Renal pelvis (tissue), 4 donors: ENCODE measurements around the gene ELL2. TPM values are rescaled to one million over a fixed set of nuclear protein-coding genes. Genes with fewer than 3 reads are reported as not detected.
A peak's percentile ranks its signal among the peaks of the same experiment; 100 is the strongest.
"Not testable (repeated sequence)": the region's sequence is repeated elsewhere in the genome, so short reads cannot be mapped to it uniquely, and the experiment has no call there.

ENCODE experiments used
- DNase-seq: peaks from one replicate; pipeline ENCODE4 v3.0.0-alpha.2; 2013
- polyA plus RNA-seq, 3 donors: library from polyadenylated mRNA; unstranded; fragments of 120-200 nt; gene quantifications; one replicate each; pipeline ENCODE4 v1.2.1, GENCODE V29; 2013; ENCODE audit not compliant: insufficient read length in 3 of 3

ELL2 gene
- polyA plus RNA-seq, 3 donors, result 9.2 to 12.5 (median 11.1) TPM

DNA sequence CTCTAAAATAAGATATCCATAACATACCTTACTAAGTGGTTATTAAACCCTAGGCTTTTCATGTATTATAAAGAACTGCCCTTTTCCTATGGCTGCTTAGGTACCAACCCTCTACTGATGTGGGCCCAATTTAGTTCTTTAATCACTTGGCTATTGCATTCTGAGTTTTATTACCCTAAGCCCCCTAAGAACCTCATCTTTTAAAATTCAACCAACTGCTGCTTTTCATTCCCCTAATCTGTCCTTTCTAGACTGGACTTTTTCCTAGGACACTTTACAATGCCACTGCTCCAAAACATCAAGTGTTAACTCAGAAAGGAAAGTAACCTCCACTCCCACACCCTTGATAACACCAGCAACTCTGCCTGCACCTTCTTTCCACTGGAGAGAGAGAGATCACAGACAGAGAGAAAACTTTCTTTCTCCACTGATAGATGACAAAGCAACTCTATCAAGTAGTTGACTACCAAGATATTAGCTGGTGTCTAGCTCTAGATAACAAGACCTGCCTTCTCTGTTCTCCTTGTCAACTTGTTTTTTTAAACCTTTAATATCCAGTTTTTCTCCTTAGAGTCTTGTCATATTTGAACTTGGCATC, 27.3 kb downstream of the ELL2 start:
- no peak for DNase-seq

DNA sequence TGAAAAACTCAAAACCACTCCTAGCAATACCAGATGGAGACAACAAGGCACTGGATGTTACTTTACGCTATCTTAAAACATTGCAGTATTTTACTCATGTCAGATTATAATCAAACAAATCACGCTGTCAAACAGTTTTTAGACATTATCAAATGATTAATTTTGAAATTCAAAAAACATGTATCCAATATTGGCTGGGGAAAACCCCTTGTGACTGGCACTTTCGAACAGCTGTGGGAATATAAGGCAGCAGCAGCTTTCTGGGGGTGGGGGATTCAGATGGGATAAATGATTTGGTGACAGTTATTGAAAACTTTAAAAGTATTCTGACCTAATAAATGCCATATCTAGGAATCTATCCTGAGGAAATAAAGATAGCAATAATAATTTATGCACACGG, 28.7 kb downstream of the ELL2 start:
- DNase-seq, result no peak

DNA sequence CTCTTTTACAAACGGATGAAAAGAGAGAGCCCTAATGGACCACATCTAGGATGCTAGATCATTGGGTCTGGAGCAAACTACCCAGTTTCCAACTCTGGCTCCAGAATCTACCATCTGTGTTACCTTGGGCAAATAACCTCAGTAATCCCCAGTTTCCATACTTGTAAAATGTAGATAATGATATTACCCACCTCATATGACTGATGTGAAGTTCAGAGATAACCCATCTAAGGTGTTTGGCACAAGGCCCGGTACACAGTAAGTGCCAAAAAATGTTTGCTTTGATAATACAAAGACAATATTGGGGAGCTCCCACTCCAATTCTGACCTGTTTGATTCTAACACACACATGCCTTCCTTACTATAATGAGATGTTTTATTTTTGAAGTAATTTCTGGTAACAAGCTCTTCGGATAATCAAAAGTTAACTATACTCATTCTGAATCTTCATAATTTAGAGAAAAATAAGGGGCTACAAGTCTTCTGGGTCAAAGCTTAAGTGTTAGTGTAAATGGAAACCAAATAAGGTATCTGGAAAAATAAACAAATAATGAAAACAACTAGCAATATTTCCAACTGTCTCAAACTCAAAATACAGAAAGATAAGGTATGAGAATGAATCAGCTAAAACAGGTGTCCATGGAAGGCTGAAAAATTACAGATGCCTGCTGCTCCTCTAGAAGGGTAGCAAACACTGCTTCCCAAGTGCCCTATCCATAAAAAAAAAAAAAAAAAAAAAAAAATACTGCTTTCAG, 30.4 kb downstream of the ELL2 start:
- no peak for DNase-seq

DNA sequence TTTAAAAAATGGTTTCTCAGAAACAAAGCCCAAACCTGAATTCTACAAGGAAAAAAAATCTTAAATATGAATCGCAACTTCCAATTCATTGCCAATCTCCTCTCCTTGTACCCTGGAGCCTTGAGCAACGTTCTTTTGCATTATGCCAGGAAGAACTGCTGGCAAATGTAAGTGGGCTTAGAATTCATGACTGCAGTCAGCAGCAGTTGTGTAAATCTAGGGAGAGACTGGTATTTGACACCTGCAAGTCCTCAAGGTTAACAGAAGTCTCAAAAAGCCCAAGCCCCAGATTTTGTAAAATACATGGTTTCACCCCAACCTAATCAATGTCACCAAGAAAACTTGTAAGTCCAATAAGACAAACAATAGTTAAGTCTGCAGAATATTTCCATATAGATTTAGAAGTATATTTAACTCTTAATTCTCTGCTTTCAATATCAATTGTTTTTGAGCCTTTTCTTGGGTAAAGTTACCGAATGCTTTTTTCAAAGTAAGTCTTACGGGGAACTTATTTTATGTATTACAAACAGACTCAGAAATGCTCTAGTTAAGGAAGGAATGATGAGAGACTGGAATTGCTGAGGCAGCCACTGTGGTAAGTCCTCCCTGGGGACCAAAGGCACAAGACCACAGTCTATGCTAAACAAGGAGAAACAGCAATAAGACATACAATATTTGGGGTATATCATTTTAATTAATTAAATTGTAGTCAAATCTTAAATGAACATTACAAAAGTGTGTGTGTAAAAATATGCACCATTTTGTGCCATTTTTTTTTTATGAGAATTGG, 31.3 kb downstream of the ELL2 start:
- DNase-seq, result no peak

DNA sequence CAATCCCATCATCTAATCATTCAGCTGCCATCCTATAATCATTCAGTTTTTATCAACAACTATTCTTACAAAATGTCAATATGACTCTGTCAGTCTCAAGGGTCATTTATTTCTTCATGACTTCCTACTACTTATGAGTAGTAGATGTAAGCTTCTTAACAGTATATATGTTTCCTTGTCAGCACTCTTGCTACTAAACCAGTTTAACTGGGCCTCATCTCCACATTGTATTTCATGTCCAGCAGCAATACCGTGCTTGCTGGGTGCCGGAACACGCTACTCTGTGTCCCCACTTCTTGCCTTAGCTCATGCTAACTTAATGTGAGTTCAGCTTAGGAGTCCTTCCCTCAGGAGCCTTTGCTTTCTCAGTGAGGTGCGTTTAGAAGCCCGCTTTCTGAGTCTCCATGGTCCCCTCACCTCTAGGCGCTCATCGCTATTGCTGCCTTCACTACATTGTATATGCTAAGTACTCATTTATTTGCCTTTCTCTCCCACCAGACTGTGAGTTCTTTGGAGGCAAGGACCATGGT, 32.9 kb downstream of the ELL2 start:
- DNase-seq, result no peak

DNA sequence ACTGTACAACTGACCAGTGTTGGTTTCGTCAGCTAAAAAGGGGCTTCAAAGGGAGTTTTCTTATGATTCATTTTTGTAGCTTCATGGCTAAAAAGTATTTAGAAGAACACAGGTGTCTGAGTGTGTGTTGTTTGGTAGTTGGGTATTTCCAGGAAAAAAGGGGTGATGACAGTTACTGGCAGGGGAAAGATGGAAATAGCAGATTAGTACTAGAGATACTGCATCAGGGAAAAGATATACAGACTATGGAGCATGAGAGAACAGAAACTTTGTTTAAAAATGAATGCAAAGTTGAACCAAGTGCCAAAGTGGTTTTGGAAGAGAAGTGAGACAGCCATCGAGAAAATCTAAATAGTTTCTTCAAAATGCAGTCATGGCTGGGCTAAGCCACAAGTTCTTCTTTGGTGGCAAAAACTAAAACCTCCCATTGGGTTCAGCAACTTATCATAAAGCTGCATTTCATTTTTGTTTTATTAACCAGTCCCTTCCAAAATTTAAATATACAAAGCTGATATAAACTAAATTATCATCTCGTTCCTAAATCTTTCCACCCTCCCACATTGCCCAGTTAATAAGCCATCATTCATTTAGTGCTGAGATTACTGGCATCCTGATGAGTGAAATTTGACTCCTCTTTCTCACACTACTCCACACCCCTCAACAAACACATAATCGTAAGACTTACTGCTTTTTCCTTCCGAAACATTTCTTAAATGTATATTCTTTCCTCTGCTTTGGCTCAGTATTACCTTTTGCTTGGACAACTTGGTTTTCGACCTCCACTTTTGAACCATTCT, 33.5 kb downstream of the ELL2 start:
- DNase-seq, result no peak

DNA sequence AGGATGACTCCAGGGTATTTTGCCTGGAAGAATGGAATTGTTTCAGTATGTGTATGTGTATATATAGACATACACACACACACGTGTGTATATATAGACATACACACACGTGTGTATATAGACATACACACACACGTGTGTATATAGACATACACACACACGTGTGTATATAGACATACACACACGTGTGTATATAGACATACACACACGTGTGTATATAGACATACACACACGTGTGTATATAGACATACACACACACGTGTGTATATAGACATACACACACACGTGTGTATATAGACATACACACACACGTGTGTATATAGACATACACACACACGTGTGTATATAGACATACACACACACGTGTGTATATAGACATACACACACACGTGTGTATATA, 34.4 kb downstream of the ELL2 start:
- DNase-seq, result not testable (repeated sequence)

DNA sequence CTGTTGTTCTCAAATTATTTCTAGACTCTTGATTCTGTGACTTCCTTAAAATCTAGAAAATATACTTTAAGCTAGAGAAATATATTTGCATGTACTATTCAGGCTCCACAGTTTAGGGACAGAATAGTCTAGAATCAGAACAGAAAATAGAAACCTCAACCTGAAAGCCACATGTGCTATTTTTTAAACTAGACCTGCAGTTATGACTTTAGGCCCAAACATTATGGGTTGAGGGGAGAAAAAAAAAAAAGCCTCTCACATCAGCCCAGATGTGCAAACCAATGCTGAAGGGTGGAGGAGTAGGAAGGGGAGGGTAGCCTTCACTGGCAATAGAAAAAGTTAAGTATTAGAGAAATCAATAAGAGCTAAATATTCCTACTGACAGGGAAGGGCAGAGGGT, 35.7 kb downstream of the ELL2 start:
- DNase-seq, result no peak

DNA sequence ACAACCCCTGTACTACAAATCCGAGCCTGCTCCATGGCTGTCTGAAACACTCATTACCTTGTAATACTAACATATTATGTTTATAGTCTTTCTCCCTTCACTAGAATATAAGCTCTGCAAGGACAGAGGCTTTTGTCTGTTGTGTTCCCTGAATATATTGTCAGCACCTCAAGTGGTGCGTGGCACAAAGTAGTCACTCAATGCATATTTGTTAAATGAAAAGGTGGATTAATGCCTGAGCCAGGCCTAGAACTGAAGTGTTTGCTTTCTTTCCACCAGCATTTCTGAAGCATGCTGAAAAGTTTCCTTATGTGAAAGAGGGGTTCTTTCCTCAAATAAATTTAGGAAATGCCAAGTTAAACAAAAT, 36.3 kb downstream of the ELL2 start:
- no peak for DNase-seq

DNA sequence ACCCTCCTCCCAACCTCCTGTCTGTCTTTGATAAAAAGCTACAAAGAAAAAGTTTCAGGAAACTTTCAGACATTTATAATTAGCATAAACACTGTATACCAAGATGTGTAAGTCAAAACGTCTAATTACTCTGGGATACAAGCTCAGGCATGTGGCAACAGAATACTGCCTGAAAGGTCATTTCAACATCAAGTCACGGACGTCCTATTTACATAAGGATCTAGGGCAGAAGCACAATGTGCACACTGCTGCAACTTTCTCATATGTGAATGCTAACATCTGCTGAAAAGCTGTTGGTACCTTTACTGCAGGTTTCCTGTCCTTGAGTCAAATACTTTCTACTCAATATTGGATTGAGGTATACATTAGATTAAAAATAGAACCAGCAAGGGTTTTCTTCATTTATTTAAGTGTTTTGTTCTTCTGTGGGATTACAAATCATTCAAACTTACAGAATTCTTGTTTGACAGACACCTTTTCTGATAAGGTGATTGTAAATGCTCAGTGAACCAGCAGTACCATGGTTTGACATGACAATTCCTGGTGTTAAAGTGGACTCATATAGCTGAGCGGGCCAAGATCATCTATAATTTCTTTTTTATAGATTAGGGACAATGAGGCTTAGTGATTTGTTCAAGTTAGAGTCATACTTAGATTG, 36.8 kb downstream of the ELL2 start:
- no peak for DNase-seq

DNA sequence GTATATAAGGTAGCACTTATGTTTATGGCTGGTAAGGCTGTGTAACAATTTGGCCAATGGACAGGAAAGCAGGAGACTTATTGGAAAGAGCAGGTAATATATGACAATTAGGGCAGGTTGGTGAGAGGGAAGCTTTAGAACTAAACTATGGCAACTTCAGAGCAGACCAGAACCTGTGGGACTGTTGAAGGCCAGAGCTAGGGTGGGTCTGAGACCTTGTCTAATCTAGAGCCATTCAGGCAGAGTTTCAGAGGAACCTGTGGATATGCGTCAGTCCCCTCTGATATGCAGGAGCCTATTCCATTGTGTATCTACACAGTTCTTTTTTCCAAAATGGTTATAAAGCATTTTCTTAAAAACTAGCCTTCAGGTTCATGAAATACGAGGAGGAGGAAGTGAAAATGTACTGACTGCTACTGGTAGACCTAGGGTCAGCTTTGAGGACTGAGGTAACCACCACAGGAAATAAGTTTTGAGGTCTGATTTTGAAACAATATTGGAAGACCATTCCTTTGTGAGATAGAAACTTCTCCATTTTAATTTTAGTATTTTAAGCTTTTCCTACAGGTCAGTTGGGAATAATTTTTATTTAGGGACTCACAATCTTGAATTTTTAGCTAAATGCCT, 37.6 kb downstream of the ELL2 start:
- DNase-seq, result no peak

DNA sequence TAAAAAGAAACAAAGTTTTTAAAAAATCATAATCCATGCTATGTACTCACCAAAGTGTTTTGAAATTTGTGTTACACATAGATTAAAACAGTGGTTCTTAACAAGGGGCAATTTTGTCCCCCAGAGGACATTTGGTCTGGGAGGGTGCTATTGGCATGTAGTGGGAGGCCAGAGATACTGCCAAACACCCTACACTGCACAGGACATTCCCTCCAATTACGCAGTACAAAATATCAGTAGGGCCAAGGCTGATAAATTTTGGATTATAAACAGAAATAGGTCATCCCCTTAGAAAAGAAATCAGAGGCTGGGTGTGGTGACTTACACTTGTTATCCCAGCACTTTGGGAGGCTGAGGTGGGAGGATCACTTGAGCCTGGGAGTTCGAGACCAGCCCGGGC, 38.9 kb downstream of the ELL2 start:
- no peak for DNase-seq

DNA sequence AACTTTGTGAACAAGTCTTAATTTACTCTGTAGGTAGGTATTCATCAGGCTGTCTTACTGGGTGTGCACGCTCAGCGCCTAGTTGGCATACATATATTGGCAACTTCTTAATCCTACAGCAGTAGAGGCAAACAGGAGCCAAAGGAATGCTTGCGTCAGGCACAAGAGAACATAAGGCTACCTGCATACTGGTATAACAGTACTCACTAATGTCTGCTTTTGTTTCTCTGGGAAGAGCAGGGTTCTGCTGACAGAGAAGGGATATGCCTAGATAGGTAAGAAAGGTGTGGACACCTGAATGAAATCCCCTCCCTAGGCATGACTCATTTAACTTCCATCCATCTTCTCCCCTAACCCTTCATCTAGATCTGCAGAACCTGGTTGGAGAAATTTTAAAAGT, 40.1 kb downstream of the ELL2 start:
- DNase-seq, result no peak

DNA sequence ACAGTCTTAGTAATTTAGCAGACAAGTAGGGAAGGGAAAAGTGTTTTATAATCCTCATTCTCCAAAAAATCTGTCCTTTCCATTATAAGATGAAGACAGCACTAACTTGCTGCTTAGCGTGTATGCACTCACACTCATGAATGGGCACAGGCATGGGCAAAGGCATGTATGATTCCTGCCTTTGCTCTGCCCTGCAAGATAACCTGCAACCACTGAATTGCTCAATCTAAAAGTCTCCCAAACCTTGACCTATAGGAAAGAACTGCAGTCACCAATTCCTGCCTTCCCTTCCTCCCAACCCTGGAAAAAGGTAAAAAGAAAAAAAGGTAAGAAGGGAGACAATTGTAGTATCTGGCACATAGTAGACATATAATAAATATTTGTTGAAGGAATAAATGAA, 40.8 kb downstream of the ELL2 start:
- DNase-seq, result no peak

DNA sequence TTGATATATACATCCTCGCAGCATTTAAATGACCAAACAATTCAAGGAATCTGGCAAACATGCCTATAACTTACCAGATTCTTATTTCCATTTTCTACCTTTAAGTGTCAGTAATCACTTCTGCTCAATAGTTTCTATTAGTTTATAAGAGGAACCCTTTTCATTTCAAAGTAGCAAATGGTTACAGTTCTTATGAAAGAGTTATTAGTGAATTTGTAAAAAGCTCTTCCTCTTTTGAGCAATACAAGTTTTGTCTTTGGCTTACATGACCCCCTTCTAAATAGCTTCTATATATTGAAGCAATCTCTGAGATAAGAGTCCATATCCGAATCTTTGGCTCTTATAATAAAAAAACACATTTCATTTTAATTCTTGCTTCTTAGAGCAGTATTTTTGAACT, 42.0 kb downstream of the ELL2 start:
- no peak for DNase-seq

DNA sequence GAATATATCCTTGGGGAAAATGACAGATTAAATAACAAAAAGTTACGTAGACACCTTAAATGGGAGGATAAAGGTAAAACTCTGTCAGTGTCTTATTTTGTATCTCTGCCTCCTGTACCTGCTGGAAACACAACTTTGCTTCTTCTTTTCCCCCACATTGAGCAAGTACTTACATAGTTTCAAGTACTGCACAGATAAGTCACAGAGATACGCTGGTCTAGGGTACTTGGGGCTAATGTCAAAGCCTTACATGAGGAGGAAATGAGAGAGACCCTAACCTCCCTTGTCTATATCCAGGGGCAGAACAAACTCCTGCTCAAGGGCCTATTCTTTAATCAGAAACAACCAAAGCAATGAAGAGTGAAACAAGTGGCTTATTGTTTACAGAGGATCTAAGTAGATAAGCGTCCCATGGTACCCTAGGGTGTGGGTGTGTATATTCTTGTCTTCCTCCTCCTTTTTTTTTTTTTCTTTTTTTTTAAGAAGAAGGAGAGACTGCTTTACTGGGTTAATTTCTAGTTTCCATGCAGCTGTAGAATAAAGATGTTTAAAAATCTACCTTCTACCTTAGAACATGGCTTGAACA, 43.1 kb downstream of the ELL2 start:
- DNase-seq, result no peak

DNA sequence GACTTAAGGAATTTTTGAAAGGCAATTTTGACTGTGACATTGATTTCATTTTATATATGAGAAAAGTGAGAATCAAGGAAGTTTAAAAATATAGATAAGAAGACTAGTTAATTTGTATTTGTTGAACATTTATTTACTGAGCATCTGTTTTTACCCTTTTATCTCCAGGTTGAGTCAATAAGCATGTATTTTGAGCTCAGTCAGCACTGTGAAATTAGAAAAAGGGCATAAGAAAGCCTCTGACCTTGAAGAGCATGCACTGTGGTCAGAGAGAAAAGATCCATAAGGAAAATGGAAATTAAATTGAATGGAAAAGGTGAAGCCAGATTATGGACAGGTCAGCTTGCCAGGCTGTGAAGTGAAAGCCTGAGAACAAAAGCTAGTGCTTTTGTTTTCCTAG, 44.4 kb downstream of the ELL2 start:
- no peak for DNase-seq

DNA sequence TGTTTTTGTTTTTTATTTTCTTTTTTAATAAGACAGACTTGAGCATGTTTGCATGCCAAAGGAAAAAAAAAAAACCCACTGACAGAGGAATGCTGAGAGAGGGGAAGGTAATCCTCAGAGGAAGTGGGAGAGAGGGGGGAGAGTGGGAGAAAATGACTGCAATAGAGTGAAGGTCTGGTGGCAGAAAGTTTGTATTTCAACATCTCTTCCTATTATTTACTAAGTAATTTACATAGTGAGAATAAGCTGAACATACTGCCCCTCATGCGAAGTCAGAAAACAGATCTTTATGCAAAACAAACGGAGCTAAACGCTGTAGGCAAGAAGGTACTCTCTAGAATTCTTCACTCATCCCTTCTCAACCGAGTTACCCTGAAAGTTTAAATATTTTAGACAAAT, 45.0 kb downstream of the ELL2 start:
- no peak for DNase-seq

DNA sequence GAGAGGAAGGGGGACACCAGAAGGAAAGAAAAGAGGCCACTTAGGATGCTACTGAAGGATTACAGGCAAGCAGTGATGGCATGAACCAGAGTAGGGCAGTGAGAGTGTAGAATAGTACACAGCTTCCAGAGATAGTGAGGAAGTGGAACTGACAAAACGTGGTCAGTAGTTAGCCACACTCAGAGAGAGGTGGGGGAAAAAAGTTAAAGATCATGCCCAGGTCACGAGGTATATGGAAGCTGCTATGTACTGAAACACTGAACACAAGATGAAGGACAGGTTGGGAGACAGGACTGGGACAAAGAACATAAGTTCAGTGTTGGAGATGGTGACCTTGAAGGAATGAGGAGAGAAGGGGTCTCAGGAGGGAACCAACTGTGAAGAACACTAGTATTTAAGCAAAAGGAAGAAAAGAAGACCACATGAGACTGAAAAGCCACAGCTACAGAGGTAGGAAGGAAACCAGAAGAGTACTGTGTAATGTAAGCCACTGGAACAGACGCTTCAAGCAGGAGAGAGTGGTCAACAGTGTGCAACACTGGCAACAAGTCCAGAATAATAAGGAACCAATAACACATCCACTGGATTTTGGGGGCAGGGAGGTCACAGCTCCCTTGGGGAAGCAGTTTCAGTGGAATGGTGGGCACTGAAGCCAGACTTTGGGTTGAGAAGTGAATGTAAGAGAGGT, 45.5 kb downstream of the ELL2 start:
- no peak for DNase-seq

DNA sequence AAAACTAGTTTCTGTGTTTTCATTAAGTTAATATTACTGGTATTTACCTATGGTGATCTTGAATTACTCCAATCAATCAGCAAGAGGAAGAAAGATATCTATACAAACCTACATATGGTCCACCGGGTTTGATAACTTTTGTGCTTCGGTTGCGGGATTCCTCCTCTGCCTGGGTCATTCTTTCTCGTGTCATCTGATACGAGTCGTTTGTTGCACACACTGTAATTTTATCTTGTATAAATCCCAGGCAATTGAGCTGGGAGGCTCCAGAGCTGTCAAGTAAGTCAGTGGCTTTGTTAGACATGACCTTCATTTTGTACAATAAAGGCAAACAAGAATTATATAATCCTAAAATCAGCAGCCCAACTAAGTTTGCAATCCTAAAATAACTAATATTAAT, 48.0 kb downstream of the ELL2 start:
- peak; percentile 41 for DNase-seq
